ENCODE measurements around the gene RBMS2.

DNA sequence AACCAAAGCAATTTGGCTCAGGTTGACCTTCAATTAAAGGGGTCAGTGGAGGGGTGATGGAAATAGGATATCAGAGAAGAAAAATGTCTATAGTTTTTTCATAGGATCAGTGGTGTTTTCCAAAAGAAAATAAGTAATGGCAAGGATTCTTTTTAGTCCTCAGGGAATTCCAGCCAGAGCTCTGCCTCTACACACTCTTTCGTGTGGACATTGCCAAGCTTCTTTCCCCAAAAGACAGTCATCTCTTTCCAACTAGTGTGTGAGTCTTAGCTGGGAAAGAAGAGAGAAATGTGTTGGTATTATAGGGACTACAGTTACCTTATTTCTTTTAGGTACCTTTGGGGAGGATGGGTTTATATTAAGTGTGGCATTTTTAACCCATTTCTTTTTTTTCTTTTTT, 46.5 kb downstream of the RBMS2 start:
- TF ChIP-seq TAF1 (IDR thresholded peaks at IDR 0.05; ENCODE audit: low read depth) (no peak), RAD21 (IDR thresholded peaks at IDR 0.05; ENCODE audit: low read depth) (no peak)
- TF ChIP-seq, protein P1, sequence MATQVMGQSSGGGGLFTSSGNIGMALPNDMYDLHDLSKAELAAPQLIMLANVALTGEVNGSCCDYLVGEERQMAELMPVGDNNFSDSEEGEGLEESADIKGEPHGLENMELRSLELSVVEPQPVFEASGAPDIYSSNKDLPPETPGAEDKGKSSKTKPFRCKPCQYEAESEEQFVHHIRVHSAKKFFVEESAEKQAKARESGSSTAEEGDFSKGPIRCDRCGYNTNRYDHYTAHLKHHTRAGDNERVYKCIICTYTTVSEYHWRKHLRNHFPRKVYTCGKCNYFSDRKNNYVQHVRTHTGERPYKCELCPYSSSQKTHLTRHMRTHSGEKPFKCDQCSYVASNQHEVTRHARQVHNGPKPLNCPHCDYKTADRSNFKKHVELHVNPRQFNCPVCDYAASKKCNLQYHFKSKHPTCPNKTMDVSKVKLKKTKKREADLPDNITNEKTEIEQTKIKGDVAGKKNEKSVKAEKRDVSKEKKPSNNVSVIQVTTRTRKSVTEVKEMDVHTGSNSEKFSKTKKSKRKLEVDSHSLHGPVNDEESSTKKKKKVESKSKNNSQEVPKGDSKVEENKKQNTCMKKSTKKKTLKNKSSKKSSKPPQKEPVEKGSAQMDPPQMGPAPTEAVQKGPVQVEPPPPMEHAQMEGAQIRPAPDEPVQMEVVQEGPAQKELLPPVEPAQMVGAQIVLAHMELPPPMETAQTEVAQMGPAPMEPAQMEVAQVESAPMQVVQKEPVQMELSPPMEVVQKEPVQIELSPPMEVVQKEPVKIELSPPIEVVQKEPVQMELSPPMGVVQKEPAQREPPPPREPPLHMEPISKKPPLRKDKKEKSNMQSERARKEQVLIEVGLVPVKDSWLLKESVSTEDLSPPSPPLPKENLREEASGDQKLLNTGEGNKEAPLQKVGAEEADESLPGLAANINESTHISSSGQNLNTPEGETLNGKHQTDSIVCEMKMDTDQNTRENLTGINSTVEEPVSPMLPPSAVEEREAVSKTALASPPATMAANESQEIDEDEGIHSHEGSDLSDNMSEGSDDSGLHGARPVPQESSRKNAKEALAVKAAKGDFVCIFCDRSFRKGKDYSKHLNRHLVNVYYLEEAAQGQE (IDR thresholded peaks at IDR 0.05; ENCODE audit: low read depth) = no peak
- TF ChIP-seq, protein P2, sequence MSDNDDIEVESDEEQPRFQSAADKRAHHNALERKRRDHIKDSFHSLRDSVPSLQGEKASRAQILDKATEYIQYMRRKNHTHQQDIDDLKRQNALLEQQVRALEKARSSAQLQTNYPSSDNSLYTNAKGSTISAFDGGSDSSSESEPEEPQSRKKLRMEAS (IDR thresholded peaks at IDR 0.05) = no peak
- TF ChIP-seq, protein P3, sequence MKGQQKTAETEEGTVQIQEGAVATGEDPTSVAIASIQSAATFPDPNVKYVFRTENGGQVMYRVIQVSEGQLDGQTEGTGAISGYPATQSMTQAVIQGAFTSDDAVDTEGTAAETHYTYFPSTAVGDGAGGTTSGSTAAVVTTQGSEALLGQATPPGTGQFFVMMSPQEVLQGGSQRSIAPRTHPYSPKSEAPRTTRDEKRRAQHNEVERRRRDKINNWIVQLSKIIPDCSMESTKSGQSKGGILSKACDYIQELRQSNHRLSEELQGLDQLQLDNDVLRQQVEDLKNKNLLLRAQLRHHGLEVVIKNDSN (IDR thresholded peaks at IDR 0.05) = no peak

Measured in Ishikawa (cell line).